Upper lobe of right lung (tissue), 1 donor: ENCODE data around the gene PLEKHA7. TPM values are rescaled to one million over a fixed set of nuclear protein-coding genes. Genes with fewer than 3 reads are reported as not detected.

ENCODE experiments used
- ATAC-seq: fragments of 200-7000 bp; cut with Tn5 transposase; one replicate; pipeline ENCODE4 v1.9.1; 2020; ENCODE audit warnings: mild to moderate bottlenecking, moderate library complexity
- DNase-seq: peaks from one replicate; pipeline ENCODE4 v3.0.0-alpha.2; 2020
- H3K27ac ChIP-seq: fragments of 200-600 bp; one replicate; pipeline ENCODE4 v1.8.0; 2022
- H3K27me3 ChIP-seq: fragments of 200-600 bp; one replicate; pipeline ENCODE4 v1.8.0; 2022; ENCODE audit warnings: mild to moderate bottlenecking
- H3K36me3 ChIP-seq: fragments of 200-600 bp; one replicate; pipeline ENCODE4 v1.8.0; 2022
- H3K4me1 ChIP-seq: fragments of 200-600 bp; one replicate; pipeline ENCODE4 v1.8.0; 2022
- H3K4me3 ChIP-seq: fragments of 200-600 bp; one replicate; pipeline ENCODE4 v1.8.0; 2022; ENCODE audit warnings: mild to moderate bottlenecking
- H3K9me3 ChIP-seq: fragments of 200-600 bp; one replicate; pipeline ENCODE4 v1.8.0; 2022
- CTCF ChIP-seq: fragments of 200-600 bp; IDR thresholded peaks from one replicate; pipeline ENCODE4 v1.8.0; 2022; ENCODE audit warnings: antibody characterized with exemption
- intact Hi-C: fragments of 100-400 bp; cut with DNase I; formaldehyde crosslinking; loops from one replicate; pipeline ENCODE4 v1.11.0; 2022
- total RNA-seq: library from RNA; stranded (reverse); fragmentation: NEBNext Ultra II Directional; extraction: Animal tissue kit (Norgen Biotek cat#: 25700); gene quantifications from one replicate; pipeline ENCODE4 v1.2.1, GENCODE V29; 2021
- donor health status: DM: no; HTN: yes; CAD: no; lungs with severe emphysema.

Gene PLEKHA7
- total RNA-seq, 1 donor from 2014 or later, result 43.6 TPM

GRCh38 chr11:16758382-16759024, 255.7 kb downstream of the PLEKHA7 start:
- no peak for TF ChIP-seq CTCF
- ATAC-seq, result no peak

GRCh38 chr11:16750417-16750816, 263.8 kb downstream of the PLEKHA7 start:
- intact Hi-C loops, result no loop called here
- Histone ChIP-seq H3K4me1 (peaks cover 5% of the 10 kb centered on the region), H3K27ac (no peak overlapping the region), H3K36me3 (peaks cover 100% of the 10 kb centered on the region), H3K4me3 (no peak overlapping the region), H3K9me3 (no peaks in the 10 kb centered on the region), H3K27me3 (no peaks in the 10 kb centered on the region)
- TF ChIP-seq CTCF, result no peak
- ATAC-seq (no peak), DNase-seq (no peak)

More at GRCh38 chr11:16758382-16759024, 255.7 kb downstream of the PLEKHA7 start:
- no peak for DNase-seq
- no peaks in the 10 kb centered on the region for H3K27me3 ChIP-seq
- no peak overlapping the region for H3K4me3 ChIP-seq
- intact Hi-C loops, result no loop called here
- peaks cover 5% of the 10 kb centered on the region for H3K4me1 ChIP-seq
- no peaks in the 10 kb centered on the region for H3K9me3 ChIP-seq
- peaks cover 49% of the 10 kb centered on the region for H3K36me3 ChIP-seq
- no peak overlapping the region for H3K27ac ChIP-seq

- no peak for DNase-seq
- Histone ChIP-seq H3K4me3 (no peak overlapping the region), H3K27me3 (no peaks in the 10 kb centered on the region), H3K4me1 (peaks cover 7% of the 10 kb centered on the region), H3K9me3 (no peaks in the 10 kb centered on the region), H3K36me3 (peaks cover 100% of the 10 kb centered on the region), H3K27ac (no peak overlapping the region)
- intact Hi-C loops, result no loop called here
- no peak for ATAC-seq
- no peak for TF ChIP-seq CTCF
Observed at GRCh38 chr11:16749666-16750065, 264.5 kb downstream of the PLEKHA7 start.

- no peak for TF ChIP-seq CTCF
- H3K4me3 ChIP-seq, result no peak overlapping the region
- H3K36me3 ChIP-seq, result peaks cover 97% of the 10 kb centered on the region
- intact Hi-C loops, result no loop called here
- no peak overlapping the region for H3K27ac ChIP-seq
- H3K4me1 ChIP-seq, result peaks cover 13% of the 10 kb centered on the region
- no peaks in the 10 kb centered on the region for H3K9me3 ChIP-seq
- DNase-seq (no peak), ATAC-seq (no peak)
- H3K27me3 ChIP-seq, result no peaks in the 10 kb centered on the region
Observed at GRCh38 chr11:16749092-16749491, 265.1 kb downstream of the PLEKHA7 start.

GRCh38 chr11:16745950-16746605, 268.1 kb downstream of the PLEKHA7 start:
- H3K36me3 ChIP-seq, result peaks cover 67% of the 10 kb centered on the region
- no peaks in the 10 kb centered on the region for H3K27me3 ChIP-seq
- H3K4me1 ChIP-seq, result peaks cover 43% of the 10 kb centered on the region
- H3K27ac ChIP-seq, result no peak overlapping the region
- DNase-seq (no peak), ATAC-seq (no peak)
- H3K9me3 ChIP-seq, result no peaks in the 10 kb centered on the region
- intact Hi-C loops, result no loop called here
- TF ChIP-seq CTCF, result no peak
- H3K4me3 ChIP-seq, result no peak overlapping the region
